Measurements from ENCODE around the gene UBA7. TPM values are rescaled to one million over a fixed set of nuclear protein-coding genes. Genes with fewer than 3 reads are reported as not detected.

UBA7 gene
- total and polyA plus RNA-seq, 2 of the 13 experiments (the other 11 are each of a cell fraction or from before 2014, with no cell fraction given): 9.5 to 16.5 TPM

GRCh38 chr3:49856181-49857005 lies 42.6 kb upstream of the UBA7 start, which contains the start of gene TRAIP (continued):
- TF ChIP-seq MATR3 (CRISPR knock-in tag; IDR thresholded peaks at IDR 0.05) (no peak), ZNF253 (CRISPR knock-in tag; IDR thresholded peaks at IDR 0.05; ENCODE audit: borderline replicate concordance) (0 out of 2 replicates have a peak, but pooled peaks have one; percentile 84), ZNF432 (CRISPR knock-in tag; IDR thresholded peaks at IDR 0.05; ENCODE audit: borderline replicate concordance) (no peak), HNRNPUL1 (IDR thresholded peaks at IDR 0.05; ENCODE audit: low read depth, low read length) (no peak), ZNF367 (CRISPR knock-in tag; IDR thresholded peaks at IDR 0.05; ENCODE audit: borderline replicate concordance) (no peak), ZFP91 (CRISPR knock-in tag; IDR thresholded peaks at IDR 0.05; ENCODE audit: borderline replicate concordance) (peak; percentile 83), PCBP2 (optimal IDR thresholded peaks at IDR 0.05; ENCODE audit: low read depth, low read length, poor library complexity, severe bottlenecking) (no peak), MED8 (CRISPR knock-in tag; IDR thresholded peaks at IDR 0.05; ENCODE audit: insufficient replicate concordance) (no peak), POGZ (CRISPR knock-in tag; IDR thresholded peaks at IDR 0.05) (peak; percentile 67), HHEX (CRISPR knock-in tag; IDR thresholded peaks at IDR 0.05) (no peak), KDM4B (CRISPR knock-in tag; IDR thresholded peaks at IDR 0.05) (no peak), KAT8 (CRISPR knock-in tag; IDR thresholded peaks at IDR 0.05) (peak; percentile 93), ZNF569 (CRISPR knock-in tag; IDR thresholded peaks at IDR 0.05; ENCODE audit: borderline replicate concordance) (no peak), MEIS1 (CRISPR knock-in tag; IDR thresholded peaks at IDR 0.05; ENCODE audit: borderline replicate concordance) (no peak), ZNF7 (CRISPR knock-in tag; IDR thresholded peaks at IDR 0.05) (no peak), ZMAT5 (CRISPR knock-in tag; IDR thresholded peaks at IDR 0.05; ENCODE audit: borderline replicate concordance, low read depth) (no peak), EHMT2 (IDR thresholded peaks at IDR 0.05; ENCODE audit: borderline replicate concordance, low read depth, low read length) (no peak), KLF6 (CRISPR knock-in tag; IDR thresholded peaks at IDR 0.05) (no peak), SIX1 (CRISPR knock-in tag; IDR thresholded peaks at IDR 0.05; ENCODE audit: borderline replicate concordance) (no peak)
- TF ChIP-seq, protein P1, sequence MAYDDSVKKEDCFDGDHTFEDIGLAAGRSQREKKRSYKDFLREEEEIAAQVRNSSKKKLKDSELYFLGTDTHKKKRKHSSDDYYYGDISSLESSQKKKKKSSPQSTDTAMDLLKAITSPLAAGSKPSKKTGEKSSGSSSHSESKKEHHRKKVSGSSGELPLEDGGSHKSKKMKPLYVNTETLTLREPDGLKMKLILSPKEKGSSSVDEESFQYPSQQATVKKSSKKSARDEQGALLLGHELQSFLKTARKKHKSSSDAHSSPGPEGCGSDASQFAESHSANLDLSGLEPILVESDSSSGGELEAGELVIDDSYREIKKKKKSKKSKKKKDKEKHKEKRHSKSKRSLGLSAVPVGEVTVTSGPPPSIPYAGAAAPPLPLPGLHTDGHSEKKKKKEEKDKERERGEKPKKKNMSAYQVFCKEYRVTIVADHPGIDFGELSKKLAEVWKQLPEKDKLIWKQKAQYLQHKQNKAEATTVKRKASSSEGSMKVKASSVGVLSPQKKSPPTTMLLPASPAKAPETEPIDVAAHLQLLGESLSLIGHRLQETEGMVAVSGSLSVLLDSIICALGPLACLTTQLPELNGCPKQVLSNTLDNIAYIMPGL (CRISPR knock-in tag; IDR thresholded peaks at IDR 0.05; ENCODE audit: borderline replicate concordance in 1 of 2, low read depth in 1 of 2): no peak
- TF ChIP-seq, protein P2, sequence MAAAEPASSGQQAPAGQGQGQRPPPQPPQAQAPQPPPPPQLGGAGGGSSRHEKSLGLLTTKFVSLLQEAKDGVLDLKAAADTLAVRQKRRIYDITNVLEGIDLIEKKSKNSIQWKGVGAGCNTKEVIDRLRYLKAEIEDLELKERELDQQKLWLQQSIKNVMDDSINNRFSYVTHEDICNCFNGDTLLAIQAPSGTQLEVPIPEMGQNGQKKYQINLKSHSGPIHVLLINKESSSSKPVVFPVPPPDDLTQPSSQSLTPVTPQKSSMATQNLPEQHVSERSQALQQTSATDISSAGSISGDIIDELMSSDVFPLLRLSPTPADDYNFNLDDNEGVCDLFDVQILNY (CRISPR knock-in tag; conservative IDR thresholded peaks at IDR 0.05): peak; percentile 96
- TF ChIP-seq, protein P3, sequence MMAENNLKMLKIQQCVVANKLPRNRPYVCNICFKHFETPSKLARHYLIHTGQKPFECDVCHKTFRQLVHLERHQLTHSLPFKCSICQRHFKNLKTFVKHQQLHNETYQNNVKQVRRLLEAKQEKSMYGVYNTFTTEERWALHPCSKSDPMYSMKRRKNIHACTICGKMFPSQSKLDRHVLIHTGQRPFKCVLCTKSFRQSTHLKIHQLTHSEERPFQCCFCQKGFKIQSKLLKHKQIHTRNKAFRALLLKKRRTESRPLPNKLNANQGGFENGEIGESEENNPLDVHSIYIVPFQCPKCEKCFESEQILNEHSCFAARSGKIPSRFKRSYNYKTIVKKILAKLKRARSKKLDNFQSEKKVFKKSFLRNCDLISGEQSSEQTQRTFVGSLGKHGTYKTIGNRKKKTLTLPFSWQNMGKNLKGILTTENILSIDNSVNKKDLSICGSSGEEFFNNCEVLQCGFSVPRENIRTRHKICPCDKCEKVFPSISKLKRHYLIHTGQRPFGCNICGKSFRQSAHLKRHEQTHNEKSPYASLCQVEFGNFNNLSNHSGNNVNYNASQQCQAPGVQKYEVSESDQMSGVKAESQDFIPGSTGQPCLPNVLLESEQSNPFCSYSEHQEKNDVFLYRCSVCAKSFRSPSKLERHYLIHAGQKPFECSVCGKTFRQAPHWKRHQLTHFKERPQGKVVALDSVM (CRISPR knock-in tag; IDR thresholded peaks at IDR 0.05): no peak

Measured in HepG2 (cell line).